ENCODE measurements around the gene AMZ1.

DNA sequence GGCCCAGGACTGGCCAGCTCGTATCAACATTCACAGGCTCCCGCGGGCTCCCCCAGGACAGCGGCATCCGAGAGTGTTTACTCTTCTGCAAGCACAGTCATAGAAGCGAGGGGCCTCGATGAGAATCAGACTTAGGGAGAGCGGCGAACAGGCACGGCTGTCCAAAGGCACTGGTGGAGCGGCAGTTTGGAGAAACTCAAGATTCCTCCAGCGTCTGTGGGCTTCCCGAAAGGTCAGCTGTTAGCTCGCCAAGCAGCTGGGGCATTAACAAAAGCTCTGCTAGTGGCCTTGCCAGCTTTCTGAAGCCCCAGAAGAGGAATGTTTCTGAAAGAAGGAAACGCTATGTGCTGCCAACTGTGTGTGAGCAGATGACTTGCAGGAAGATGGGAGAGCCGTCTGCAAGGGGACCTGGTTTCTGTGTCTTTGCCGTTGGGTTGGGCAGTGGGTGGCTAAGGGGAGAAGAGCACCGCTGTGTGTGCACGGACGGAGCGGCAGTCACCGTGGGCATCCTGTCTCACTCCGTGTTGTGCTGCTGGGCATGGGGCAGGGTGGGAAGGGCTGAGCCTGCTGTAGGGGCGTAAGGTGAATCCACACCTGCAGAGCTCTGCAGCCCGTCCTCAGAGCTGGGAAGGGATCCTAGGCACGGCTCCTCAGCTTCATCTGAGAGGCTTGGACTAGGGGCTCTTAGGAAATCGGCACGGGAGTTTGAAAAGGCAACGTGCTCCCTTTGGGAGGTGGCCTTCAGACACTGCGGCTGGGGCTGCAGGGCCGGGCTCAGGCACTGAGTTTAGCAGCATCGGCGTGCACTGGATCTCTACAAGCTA is 42.1 kb downstream of the AMZ1 start:
- TF ChIP-seq, protein P1, sequence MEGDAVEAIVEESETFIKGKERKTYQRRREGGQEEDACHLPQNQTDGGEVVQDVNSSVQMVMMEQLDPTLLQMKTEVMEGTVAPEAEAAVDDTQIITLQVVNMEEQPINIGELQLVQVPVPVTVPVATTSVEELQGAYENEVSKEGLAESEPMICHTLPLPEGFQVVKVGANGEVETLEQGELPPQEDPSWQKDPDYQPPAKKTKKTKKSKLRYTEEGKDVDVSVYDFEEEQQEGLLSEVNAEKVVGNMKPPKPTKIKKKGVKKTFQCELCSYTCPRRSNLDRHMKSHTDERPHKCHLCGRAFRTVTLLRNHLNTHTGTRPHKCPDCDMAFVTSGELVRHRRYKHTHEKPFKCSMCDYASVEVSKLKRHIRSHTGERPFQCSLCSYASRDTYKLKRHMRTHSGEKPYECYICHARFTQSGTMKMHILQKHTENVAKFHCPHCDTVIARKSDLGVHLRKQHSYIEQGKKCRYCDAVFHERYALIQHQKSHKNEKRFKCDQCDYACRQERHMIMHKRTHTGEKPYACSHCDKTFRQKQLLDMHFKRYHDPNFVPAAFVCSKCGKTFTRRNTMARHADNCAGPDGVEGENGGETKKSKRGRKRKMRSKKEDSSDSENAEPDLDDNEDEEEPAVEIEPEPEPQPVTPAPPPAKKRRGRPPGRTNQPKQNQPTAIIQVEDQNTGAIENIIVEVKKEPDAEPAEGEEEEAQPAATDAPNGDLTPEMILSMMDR (IDR thresholded peaks at IDR 0.05), result no peak
- TF ChIP-seq POLR2A (IDR thresholded peaks at IDR 0.05), result no peak
